ENCODE results near the gene TCF25.

The TCF25 gene

GRCh38 chr16:89920723-89921122 lies 47.3 kb downstream of the TCF25 start:
- Histone ChIP-seq H3K79me2 (ENCODE audit: insufficient read depth, low read length) (no peaks in the 10 kb centered on the region), H3K36me3 (ENCODE audit: low read length) (no peaks in the 10 kb centered on the region), H2AFZ (ENCODE audit: low read depth, low read length, severe bottlenecking) (no peak overlapping the region), H3K9me2 (replicated peaks; ENCODE audit: insufficient read depth, low read length) (no peaks in the 10 kb centered on the region), H3K4me3 (ENCODE audit: insufficient read depth, low read length, poor library complexity, severe bottlenecking) (no peak overlapping the region), H3K9ac (ENCODE audit: low read length) (no peak overlapping the region), H4K20me1 (ENCODE audit: low read depth, low read length) (no peaks in the 10 kb centered on the region), H3K27ac (ENCODE audit: low read depth, low read length) (no peak overlapping the region), H3K27me3 (ENCODE audit: low read length) (no peaks in the 10 kb centered on the region), H3F3A (ENCODE audit: insufficient read depth) (peaks cover 12% of the 10 kb centered on the region; the same call in 1 of the 2 replicates), H3K9me3 (ENCODE audit: insufficient read depth, low read length) (no peaks in the 10 kb centered on the region), H3K4me2 (ENCODE audit: low read depth, low read length, poor library complexity, severe bottlenecking) (no peak overlapping the region)
- no peak for TF ChIP-seq EZH2phosphoT487 (conservative IDR thresholded peaks at IDR 0.05; ENCODE audit: low read length)
- no peak for TF ChIP-seq CTCF (IDR thresholded peaks at IDR 0.05; ENCODE audit: insufficient read depth, low read length, poor library complexity, severe bottlenecking)

GRCh38 chr16:89921131-89921701 lies 47.8 kb downstream of the TCF25 start:
- H3K4me3 ChIP-seq (ENCODE audit: insufficient read depth, low read length, poor library complexity, severe bottlenecking), result no peak overlapping the region
- H3K9me3 ChIP-seq (ENCODE audit: insufficient read depth, low read length), result no peaks in the 10 kb centered on the region
- no peaks in the 10 kb centered on the region for H3K9me2 ChIP-seq (replicated peaks; ENCODE audit: insufficient read depth, low read length)
- no peak overlapping the region for H2AFZ ChIP-seq (ENCODE audit: low read depth, low read length, severe bottlenecking)
- H3K27me3 ChIP-seq (ENCODE audit: low read length), result no peaks in the 10 kb centered on the region
- H3K9ac ChIP-seq (ENCODE audit: low read length), result no peak overlapping the region
- peaks cover 12% of the 10 kb centered on the region; the same call in 1 of the 2 replicates for H3F3A ChIP-seq (ENCODE audit: insufficient read depth)
- H3K27ac ChIP-seq (ENCODE audit: low read depth, low read length), result no peak overlapping the region
- no peak overlapping the region for H3K4me2 ChIP-seq (ENCODE audit: low read depth, low read length, poor library complexity, severe bottlenecking)
- H3K36me3 ChIP-seq (ENCODE audit: low read length), result no peaks in the 10 kb centered on the region
- no peak for TF ChIP-seq EZH2phosphoT487 (conservative IDR thresholded peaks at IDR 0.05; ENCODE audit: low read length)
- no peak for TF ChIP-seq CTCF (IDR thresholded peaks at IDR 0.05; ENCODE audit: insufficient read depth, low read length, poor library complexity, severe bottlenecking)
- H4K20me1 ChIP-seq (ENCODE audit: low read depth, low read length), result no peaks in the 10 kb centered on the region
- H3K79me2 ChIP-seq (ENCODE audit: insufficient read depth, low read length), result no peaks in the 10 kb centered on the region

- TF ChIP-seq EZH2phosphoT487 (conservative IDR thresholded peaks at IDR 0.05; ENCODE audit: low read length), result no peak
- no peaks in the 10 kb centered on the region for H3K79me2 ChIP-seq (ENCODE audit: insufficient read depth, low read length)
- no peak overlapping the region for H3K4me3 ChIP-seq (ENCODE audit: insufficient read depth, low read length, poor library complexity, severe bottlenecking)
- no peaks in the 10 kb centered on the region for H3K9me2 ChIP-seq (replicated peaks; ENCODE audit: insufficient read depth, low read length)
- H4K20me1 ChIP-seq (ENCODE audit: low read depth, low read length), result no peaks in the 10 kb centered on the region
- no peak overlapping the region for H2AFZ ChIP-seq (ENCODE audit: low read depth, low read length, severe bottlenecking)
- H3K27ac ChIP-seq (ENCODE audit: low read depth, low read length), result no peak overlapping the region
- H3F3A ChIP-seq (ENCODE audit: insufficient read depth), result peaks cover 12% of the 10 kb centered on the region; the same call in 1 of the 2 replicates
- H3K36me3 ChIP-seq (ENCODE audit: low read length), result no peaks in the 10 kb centered on the region
- H3K27me3 ChIP-seq (ENCODE audit: low read length), result no peaks in the 10 kb centered on the region
- H3K4me2 ChIP-seq (ENCODE audit: low read depth, low read length, poor library complexity, severe bottlenecking), result peak overlapping the region; percentile 64
- H3K9ac ChIP-seq (ENCODE audit: low read length), result no peak overlapping the region
- H3K9me3 ChIP-seq (ENCODE audit: insufficient read depth, low read length), result no peaks in the 10 kb centered on the region
Measured at GRCh38 chr16:89921702-89922476, 48.5 kb downstream of the TCF25 start.

- no peaks in the 10 kb centered on the region for H3K79me2 ChIP-seq (ENCODE audit: insufficient read depth, low read length)
- no peak overlapping the region for H3K27ac ChIP-seq (ENCODE audit: low read depth, low read length)
- H3K9me2 ChIP-seq (replicated peaks; ENCODE audit: insufficient read depth, low read length), result no peaks in the 10 kb centered on the region
- H3K36me3 ChIP-seq (ENCODE audit: low read length), result no peaks in the 10 kb centered on the region
- H4K20me1 ChIP-seq (ENCODE audit: low read depth, low read length), result no peaks in the 10 kb centered on the region
- peak overlapping the region; percentile 44 for H3K9ac ChIP-seq (ENCODE audit: low read length)
- peaks cover 9% of the 10 kb centered on the region; the same call in 1 of the 2 replicates for H3F3A ChIP-seq (ENCODE audit: insufficient read depth)
- peak overlapping the region; percentile 66 for H2AFZ ChIP-seq (ENCODE audit: low read depth, low read length, severe bottlenecking)
- H3K4me2 ChIP-seq (ENCODE audit: low read depth, low read length, poor library complexity, severe bottlenecking), result peak overlapping the region; percentile 64
- H3K27me3 ChIP-seq (ENCODE audit: low read length), result no peaks in the 10 kb centered on the region
- peak overlapping the region; percentile 58 for H3K4me3 ChIP-seq (ENCODE audit: insufficient read depth, low read length, poor library complexity, severe bottlenecking)
- TF ChIP-seq CTCF (IDR thresholded peaks at IDR 0.05; ENCODE audit: insufficient read depth, low read length, poor library complexity, severe bottlenecking) (no peak), EZH2phosphoT487 (conservative IDR thresholded peaks at IDR 0.05; ENCODE audit: low read length) (no peak)
- H3K9me3 ChIP-seq (ENCODE audit: insufficient read depth, low read length), result no peaks in the 10 kb centered on the region
Measured at GRCh38 chr16:89922477-89922883, 49.1 kb downstream of the TCF25 start.

All from SU-DHL-6 (cell line).